Measurements from ENCODE around the gene LRRC4C.

- TF ChIP-seq, protein P1, sequence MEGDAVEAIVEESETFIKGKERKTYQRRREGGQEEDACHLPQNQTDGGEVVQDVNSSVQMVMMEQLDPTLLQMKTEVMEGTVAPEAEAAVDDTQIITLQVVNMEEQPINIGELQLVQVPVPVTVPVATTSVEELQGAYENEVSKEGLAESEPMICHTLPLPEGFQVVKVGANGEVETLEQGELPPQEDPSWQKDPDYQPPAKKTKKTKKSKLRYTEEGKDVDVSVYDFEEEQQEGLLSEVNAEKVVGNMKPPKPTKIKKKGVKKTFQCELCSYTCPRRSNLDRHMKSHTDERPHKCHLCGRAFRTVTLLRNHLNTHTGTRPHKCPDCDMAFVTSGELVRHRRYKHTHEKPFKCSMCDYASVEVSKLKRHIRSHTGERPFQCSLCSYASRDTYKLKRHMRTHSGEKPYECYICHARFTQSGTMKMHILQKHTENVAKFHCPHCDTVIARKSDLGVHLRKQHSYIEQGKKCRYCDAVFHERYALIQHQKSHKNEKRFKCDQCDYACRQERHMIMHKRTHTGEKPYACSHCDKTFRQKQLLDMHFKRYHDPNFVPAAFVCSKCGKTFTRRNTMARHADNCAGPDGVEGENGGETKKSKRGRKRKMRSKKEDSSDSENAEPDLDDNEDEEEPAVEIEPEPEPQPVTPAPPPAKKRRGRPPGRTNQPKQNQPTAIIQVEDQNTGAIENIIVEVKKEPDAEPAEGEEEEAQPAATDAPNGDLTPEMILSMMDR (conservative IDR thresholded peaks at IDR 0.05 in 1 of 2, IDR thresholded peaks at IDR 0.05 in 1 of 2; ENCODE audit: low read depth in 1 of 2, low read length in 2 of 2) = no peak
- TF ChIP-seq EZH2 (IDR thresholded peaks at IDR 0.05; ENCODE audit: low read length, missing control alignments) = no peak
Observed at GRCh38 chr11:41333357-41333756, 126.1 kb downstream of the LRRC4C start.

All from fibroblast of lung (primary cell).